Heart right ventricle (tissue), 16 donors: Measurements from ENCODE around the gene DTX1. TPM values are rescaled to one million over a fixed set of nuclear protein-coding genes. Genes with fewer than 3 reads are reported as not detected.

Experiments used
- ATAC-seq, 8 donors: fragments of 200-7000 bp; cut with Tn5 transposase; one replicate each; pipeline ENCODE4 v1.9.1; 2020; ENCODE audit warnings: mild to moderate bottlenecking in 8 of 8, moderate library complexity in 8 of 8, moderate number of reproducible peaks in 1 of 8
- DNase-seq, 2 donors: peaks; one replicate each; pipeline ENCODE4 v3.0.0-alpha.2; 2020
- H3K27ac ChIP-seq, 10 donors: fragments of 200-600 bp; sonication (generic) in 2 of 10; one replicate each; pipeline versions ENCODE4 v1.5.0 to v1.8.0; 2020 to 2022; ENCODE audit warnings: mild to moderate bottlenecking in 3 of 10
- H3K27me3 ChIP-seq, 7 donors: fragments of 200-600 bp; one replicate each; pipeline ENCODE4 v1.8.0; 2021 to 2022; ENCODE audit warnings: mild to moderate bottlenecking in 2 of 7
- H3K36me3 ChIP-seq, 9 donors: fragments of 200-600 bp; sonication (generic) in 1 of 9; one replicate each; pipeline versions ENCODE4 v1.5.0 to v1.8.0; 2020 to 2022; ENCODE audit warnings: mild to moderate bottlenecking in 2 of 9
- H3K4me1 ChIP-seq, 9 donors: fragments of 200-600 bp; sonication (generic) in 1 of 9; one replicate each; pipeline versions ENCODE4 v1.5.0 to v1.8.0; 2020 to 2022; ENCODE audit warnings: mild to moderate bottlenecking in 4 of 9
- H3K4me3 ChIP-seq, 10 donors: fragments of 200-600 bp; sonication (generic) in 2 of 10; one replicate each; pipeline versions ENCODE4 v1.5.0 to v1.8.0; 2020 to 2022; ENCODE audit warnings: mild to moderate bottlenecking in 7 of 10, moderate library complexity in 2 of 10
- H3K9me3 ChIP-seq, 11 donors: fragments of 200-600 bp in 10 of 11; sonication (generic) in 2 of 11; one replicate each; pipeline versions ENCODE4 v1.5.0 to v1.8.0; 2013 to 2022; ENCODE audit warnings: mild to moderate bottlenecking in 2 of 11, control low read depth in 1 of 11, moderate library complexity in 1 of 11
- WGBS, 2 donors: extraction: QIAGEN DNeasy Blood & Tissue Kit; methylation state at CpG; one replicate each; pipeline ENCODE4 v1.1.7; 2013; ENCODE audit warnings: inconsistent platforms in 1 of 2; 5-methylcytosine and 5-hydroxymethylcytosine counted together
- intact Hi-C, 10 donors: fragments of 100-400 bp; cut with DNase I; formaldehyde crosslinking; loops; one replicate each; pipeline versions ENCODE4 v1.11.1 to v1.14.2; 2022
- polyA plus RNA-seq, 2 donors: library from polyadenylated mRNA; stranded (reverse); fragments of 200-250 nt; gene quantifications; one replicate each; pipeline ENCODE4 v1.2.3, GENCODE V29; 2013
- total RNA-seq, 10 donors: library from RNA; stranded (reverse); fragmentation: NEBNext Ultra II Directional in 3 of 10; extraction: Animal tissue kit (Norgen Biotek cat#: 25700) in 3 of 10; gene quantifications; one replicate each; pipeline versions ENCODE4 v1.2.1 to v1.2.4, GENCODE V29; 2021 to 2023
- TF ChIP-seq, protein P1 (sequence below), 9 donors: fragments of 200-600 bp; sonication (generic) in 2 of 9; IDR thresholded peaks; one replicate each; pipeline versions ENCODE4 v1.5.0 to v1.8.0; 2021 to 2022; ENCODE audit warnings: antibody characterized with exemption in 9 of 9, mild to moderate bottlenecking in 5 of 9, moderate library complexity in 1 of 9
- donor health status: Arrhythmogenic right ventricular cardiomyopathy.
- donor health status: ischemic (EF 13 %, LVEDD 7.1; RV severe dilation, severe dysfunction).
- donor health status: healthy with polysubstance abuse.
- donor health status: DM: no; HTN: yes; CAD: no.
- donor health status: DM: no; HTN: no; CAD: no.
- donor health status: ischemic (EF 25% LVEDD 6.9; RV normal size, moderate dysfunction).
- donor health status: ischemic (EF 25% LVEDD 5.7; RV mildly dilated, moderate dysfunction).
- donor health status: healthy.
- donor health status: DM: yes; HTN: yes; CAD: no.
- donor health status: Ischemic cardiomyopathy.
- donor health status: ischemic (EF 35%, LVEDD 5.7; RV mildly dilated, moderate dysfunction).
- donor health status: nonischemic (EF 11% LVEDD 7.7; RV severe dilation, severe dysfunction).
- donor health status: DM: yes; HTN: yes; CAD: no.
- donor health status: PGD.
- donor health status: ischemic (EF 29% LVEDD 5.4; RV normal size, mild dysfunction).
- donor health status: nonischemic (EF 23%, LVEDD 6.1; RV moderate dilation, normal function).

The DTX1 gene
- total and polyA plus RNA-seq, 12 donors: 0.94 to 6.4 (median 1.5) TPM

DNA sequence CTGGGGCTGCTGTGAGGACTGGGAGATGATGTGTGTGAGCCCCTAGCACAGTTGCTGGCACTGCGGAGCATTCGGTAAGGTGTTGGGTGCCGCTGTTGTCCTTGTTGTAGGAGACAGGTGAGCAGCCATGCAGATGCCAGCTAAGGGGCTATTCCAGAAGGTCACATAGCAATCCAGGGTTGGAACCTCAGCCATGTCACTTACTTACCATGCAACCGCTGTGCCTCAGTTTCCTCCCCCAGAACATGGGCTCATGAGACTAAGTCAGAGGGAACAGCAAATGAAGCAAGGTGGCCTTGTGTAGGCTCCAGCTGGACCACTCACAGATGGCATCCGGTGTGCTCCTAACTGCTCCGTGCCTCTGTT is 13.2 kb downstream of the DTX1 start:
- peaks cover 4 to 36% (median 18%) of the 10 kb centered on the region in 9 donors for H3K4me1 ChIP-seq
- peak overlapping the region in 5 of 10 donors; percentile 26 to 82 (median 70) for H3K27ac ChIP-seq
- no peak overlapping the region for H3K4me3 ChIP-seq
- WGBS, 2 donors: 86 to 90% methylated on average over 6 of the region's 6 CpGs
- peaks cover 0 to 16% (median 5%) of the 10 kb centered on the region in 7 donors for H3K27me3 ChIP-seq
- ATAC-seq: no peak
- DNase-seq: no peak
- no peaks in the 10 kb centered on the region for H3K9me3 ChIP-seq
- TF ChIP-seq, protein P1, sequence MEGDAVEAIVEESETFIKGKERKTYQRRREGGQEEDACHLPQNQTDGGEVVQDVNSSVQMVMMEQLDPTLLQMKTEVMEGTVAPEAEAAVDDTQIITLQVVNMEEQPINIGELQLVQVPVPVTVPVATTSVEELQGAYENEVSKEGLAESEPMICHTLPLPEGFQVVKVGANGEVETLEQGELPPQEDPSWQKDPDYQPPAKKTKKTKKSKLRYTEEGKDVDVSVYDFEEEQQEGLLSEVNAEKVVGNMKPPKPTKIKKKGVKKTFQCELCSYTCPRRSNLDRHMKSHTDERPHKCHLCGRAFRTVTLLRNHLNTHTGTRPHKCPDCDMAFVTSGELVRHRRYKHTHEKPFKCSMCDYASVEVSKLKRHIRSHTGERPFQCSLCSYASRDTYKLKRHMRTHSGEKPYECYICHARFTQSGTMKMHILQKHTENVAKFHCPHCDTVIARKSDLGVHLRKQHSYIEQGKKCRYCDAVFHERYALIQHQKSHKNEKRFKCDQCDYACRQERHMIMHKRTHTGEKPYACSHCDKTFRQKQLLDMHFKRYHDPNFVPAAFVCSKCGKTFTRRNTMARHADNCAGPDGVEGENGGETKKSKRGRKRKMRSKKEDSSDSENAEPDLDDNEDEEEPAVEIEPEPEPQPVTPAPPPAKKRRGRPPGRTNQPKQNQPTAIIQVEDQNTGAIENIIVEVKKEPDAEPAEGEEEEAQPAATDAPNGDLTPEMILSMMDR (IDR thresholded peaks at IDR 0.05): no peak
- intact Hi-C loops: no loop called here
- no peaks in the 10 kb centered on the region for H3K36me3 ChIP-seq

DNA sequence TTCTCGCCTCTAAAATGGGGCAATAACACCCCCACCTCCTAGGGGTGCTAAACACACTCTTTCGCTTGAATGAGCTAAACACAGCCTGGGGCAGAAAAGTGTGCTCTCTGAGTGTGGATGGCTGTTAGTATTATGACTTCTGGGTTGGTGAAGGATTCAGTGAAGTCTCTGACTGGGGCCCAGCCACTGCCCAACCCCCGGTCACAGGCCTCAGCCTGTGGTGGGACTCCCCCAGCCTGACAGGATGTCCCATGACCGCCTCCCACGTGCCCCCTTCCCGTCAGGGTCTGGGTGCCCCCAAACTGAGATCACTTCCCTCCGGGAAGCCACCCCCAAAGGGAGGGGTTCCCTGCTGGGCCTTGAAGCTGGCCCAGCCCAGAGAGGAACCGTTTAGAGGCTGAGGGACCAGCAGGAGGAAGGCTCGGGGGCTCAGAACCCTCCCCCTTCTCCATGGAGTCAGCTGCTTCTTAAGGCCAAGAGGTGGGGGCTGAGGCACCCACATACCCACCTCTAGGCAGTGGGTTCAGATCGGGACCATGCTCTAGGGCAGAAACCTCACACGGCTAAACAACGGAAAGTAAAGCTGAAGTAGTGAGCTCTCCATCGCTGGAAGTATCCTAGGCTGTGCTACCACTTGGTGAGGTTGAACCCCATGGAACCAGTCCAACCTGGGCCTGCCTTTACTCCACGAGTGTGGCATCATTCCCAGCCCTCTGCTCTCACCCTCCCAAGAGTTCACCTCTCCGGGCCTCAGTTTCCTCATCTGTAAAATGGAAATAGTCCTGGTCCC is 13.8 kb downstream of the DTX1 start:
- H3K27ac ChIP-seq: peak overlapping the region in 8 of 10 donors; percentile 26 to 82 (median 66)

DNA sequence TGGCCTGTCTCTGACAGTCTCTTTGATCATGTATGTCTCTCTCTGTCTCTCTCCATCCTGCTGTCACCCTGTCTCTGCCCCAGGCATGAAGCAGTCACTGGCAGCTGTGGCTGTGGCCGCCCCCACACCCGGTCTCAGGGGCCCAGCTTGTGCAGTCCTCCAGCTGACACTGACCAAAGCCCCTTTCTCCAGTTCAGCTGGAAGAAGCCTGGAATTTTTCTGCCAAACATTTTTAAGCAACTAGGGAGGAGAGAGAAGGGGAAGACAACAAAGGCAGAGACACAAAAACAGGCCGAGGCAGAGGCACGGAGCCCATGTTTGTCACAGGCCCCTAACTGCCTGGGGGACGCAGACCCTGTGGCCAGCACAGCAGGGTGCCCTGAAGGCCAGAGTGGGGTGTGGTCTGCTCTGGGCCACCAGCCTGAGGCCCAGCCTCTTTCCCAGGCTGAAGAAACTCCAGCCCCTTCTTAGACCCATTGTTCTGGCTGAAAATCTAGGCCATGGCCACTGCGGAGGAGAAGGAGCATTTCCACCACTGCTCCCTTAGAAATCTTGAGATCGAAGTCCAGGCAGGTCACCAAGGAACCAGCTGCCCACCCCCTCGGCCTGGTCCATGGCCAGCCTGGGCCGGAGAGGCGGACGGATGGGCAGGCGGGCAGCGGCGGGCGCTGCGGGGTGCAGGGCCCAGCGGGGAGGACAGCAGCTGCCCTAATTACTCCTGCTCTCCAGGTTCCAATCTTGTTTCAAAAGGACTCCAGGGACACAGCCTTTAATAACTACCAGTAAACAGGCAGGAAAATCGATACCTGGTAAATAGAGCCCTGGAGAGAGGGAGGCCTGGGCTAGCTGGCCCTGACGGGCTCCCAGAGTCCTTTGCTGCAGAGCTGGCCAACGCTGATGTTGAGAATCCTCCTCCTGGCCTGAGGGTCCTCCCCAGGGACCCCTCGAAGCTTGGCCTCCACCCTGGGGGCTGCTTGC is 14.9 kb downstream of the DTX1 start:
- ATAC-seq (peak in 7 of 8 donors; percentile 25 to 71 (median 65)), DNase-seq (peak in 1 of 2 donors; percentile 33)
- Histone ChIP-seq H3K4me1 (peaks cover 4 to 32% (median 18%) of the 10 kb centered on the region in 9 donors), H3K27ac (peak overlapping the region; percentile 4 to 82 (median 66)), H3K36me3 (no peaks in the 10 kb centered on the region), H3K9me3 (no peaks in the 10 kb centered on the region), H3K27me3 (peaks cover 0 to 6% (median 0%) of the 10 kb centered on the region in 7 donors), H3K4me3 (no peak overlapping the region)
- TF ChIP-seq, protein P1 (IDR thresholded peaks at IDR 0.05): no peak
- 60 to 68% methylated on average over 21 of the region's 21 CpGs for WGBS, 2 donors
- intact Hi-C loops: no loop called here

More for the DNA sequence above, 13.8 kb downstream of the DTX1 start:
- Histone ChIP-seq H3K27me3 (peaks cover 0 to 10% (median 0%) of the 10 kb centered on the region in 7 donors), H3K36me3 (no peaks in the 10 kb centered on the region), H3K9me3 (no peaks in the 10 kb centered on the region), H3K4me3 (no peak overlapping the region), H3K4me1 (peaks cover 4 to 32% (median 18%) of the 10 kb centered on the region in 9 donors)
- ATAC-seq (peak; percentile 55 to 92 (median 66)), DNase-seq (peak; percentile 43 to 70)
- 56 to 57% methylated on average over 15 of the region's 15 CpGs for whole genome bisulfite sequencing, 2 donors
- TF ChIP-seq, protein P1 (IDR thresholded peaks at IDR 0.05): no peak
- intact Hi-C loops: no loop called here

DNA sequence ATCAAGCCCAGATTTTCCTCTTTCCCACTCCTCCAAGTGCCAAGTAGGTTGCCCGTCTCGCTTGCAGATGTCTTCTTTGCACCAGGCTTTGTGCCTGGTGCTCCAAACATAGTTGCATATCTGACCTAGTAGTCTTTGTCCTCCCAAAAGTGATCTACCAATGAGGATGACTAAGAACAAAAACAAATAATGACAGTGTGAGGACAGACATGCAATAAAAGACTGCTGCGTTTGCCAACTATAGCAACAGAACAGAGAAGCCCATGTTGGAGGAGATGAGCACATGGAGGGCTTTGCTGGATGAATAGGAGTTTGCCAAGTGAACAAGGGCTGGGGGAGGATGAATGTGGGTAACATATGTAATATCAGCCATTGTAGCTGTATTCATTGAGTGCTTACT is 15.6 kb downstream of the DTX1 start:
- Histone ChIP-seq H3K36me3 (no peaks in the 10 kb centered on the region), H3K27ac (peak overlapping the region in 7 of 10 donors; percentile 5 to 82 (median 69)), H3K4me3 (no peak overlapping the region), H3K27me3 (peaks cover 0 to 13% (median 5%) of the 10 kb centered on the region in 7 donors), H3K4me1 (peaks cover 4 to 32% (median 18%) of the 10 kb centered on the region in 9 donors), H3K9me3 (no peaks in the 10 kb centered on the region)
- 76% methylated on average over 3 of the region's 3 CpGs for WGBS, 2 donors
- TF ChIP-seq, protein P1 (IDR thresholded peaks at IDR 0.05): no peak
- intact Hi-C loops: no loop called here
- ATAC-seq (peak in 1 of 8 donors; percentile 6), DNase-seq (no peak)
